Breast epithelium (tissue), 3 donors: ENCODE data around the gene LY6G5B.

Experiments used
- POLR2AphosphoS5 ChIP-seq, 3 donors: sonication (generic); formaldehyde crosslinking; IDR thresholded peaks; one replicate each; pipeline ENCODE4 v1.6.1; 2017; ENCODE audit warnings: antibody characterized with exemption in 3 of 3
- TF ChIP-seq, protein P1 (sequence below), 3 donors: fragments of 450-650 bp; IDR thresholded peaks; one replicate each; pipeline ENCODE4 v1.5.1; 2016 to 2017; ENCODE audit warnings: antibody characterized with exemption in 3 of 3, mild to moderate bottlenecking in 3 of 3, moderate library complexity in 3 of 3

DNA sequence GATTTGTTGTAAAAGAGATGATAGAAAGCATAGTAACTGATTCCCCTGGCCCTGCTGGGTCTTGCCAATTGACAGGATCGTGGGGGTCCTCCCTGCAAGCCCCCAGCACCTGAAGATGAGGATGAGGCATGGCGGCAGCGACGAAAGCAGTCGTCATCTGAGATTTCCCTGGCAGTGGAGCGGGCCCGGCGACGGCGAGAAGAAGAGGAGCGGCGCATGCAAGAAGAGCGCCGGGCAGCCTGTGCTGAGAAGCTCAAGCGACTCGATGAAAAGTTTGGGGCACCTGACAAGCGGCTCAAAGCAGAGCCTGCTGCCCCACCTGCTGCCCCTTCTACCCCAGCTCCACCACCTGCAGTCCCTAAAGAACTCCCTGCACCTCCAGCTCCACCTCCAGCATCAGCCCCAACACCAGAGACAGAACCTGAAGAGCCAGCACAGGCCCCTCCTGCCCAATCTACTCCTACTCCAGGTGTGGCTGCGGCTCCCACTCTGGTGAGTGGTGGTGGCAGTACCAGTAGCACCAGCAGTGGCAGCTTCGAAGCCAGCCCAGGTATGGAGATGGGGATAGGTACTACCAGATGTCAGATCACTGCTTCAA, 42.0 kb upstream of the LY6G5B start:
- TF ChIP-seq, protein P1, sequence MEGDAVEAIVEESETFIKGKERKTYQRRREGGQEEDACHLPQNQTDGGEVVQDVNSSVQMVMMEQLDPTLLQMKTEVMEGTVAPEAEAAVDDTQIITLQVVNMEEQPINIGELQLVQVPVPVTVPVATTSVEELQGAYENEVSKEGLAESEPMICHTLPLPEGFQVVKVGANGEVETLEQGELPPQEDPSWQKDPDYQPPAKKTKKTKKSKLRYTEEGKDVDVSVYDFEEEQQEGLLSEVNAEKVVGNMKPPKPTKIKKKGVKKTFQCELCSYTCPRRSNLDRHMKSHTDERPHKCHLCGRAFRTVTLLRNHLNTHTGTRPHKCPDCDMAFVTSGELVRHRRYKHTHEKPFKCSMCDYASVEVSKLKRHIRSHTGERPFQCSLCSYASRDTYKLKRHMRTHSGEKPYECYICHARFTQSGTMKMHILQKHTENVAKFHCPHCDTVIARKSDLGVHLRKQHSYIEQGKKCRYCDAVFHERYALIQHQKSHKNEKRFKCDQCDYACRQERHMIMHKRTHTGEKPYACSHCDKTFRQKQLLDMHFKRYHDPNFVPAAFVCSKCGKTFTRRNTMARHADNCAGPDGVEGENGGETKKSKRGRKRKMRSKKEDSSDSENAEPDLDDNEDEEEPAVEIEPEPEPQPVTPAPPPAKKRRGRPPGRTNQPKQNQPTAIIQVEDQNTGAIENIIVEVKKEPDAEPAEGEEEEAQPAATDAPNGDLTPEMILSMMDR (IDR thresholded peaks at IDR 0.05): no peak
- TF ChIP-seq POLR2AphosphoS5 (IDR thresholded peaks at IDR 0.05): no peak
